DMS 273 treated with DMSO at 0.1 percent for 48 hours (cell line): ENCODE measurements around the gene VILL.

ENCODE experiments used
- DNase-seq: peaks from one replicate; lab custom pipeline; 2025; lab: John Stamatoyannopoulos, UW

VILL gene

DNA sequence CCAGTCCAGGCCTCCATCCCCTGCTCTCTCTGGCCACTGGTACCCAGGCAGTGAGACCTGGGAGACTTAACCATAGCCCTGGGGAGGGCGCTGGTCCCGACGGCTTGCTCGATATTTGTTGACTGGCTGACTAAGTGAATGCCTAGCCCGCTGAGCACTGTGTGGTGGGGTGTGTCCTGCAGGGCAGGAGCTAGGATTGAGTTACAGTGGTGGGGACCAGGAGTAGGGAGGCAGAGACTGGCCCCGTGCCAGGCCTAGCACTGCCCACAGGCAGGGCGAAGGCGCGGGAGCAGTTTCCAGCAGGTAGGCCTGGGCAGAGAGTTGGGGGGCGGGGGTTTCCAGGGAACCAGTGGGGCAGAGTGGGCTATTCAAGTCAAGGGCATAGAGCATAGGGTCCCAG lies at the start of gene VILL:
Gene VILL, plus strand, starts transcription at position 260 of the 400 bp plus-strand sequence. CDS start 2,887 bp downstream, outside the sequence.
- DNase-seq, result no peak

DNA sequence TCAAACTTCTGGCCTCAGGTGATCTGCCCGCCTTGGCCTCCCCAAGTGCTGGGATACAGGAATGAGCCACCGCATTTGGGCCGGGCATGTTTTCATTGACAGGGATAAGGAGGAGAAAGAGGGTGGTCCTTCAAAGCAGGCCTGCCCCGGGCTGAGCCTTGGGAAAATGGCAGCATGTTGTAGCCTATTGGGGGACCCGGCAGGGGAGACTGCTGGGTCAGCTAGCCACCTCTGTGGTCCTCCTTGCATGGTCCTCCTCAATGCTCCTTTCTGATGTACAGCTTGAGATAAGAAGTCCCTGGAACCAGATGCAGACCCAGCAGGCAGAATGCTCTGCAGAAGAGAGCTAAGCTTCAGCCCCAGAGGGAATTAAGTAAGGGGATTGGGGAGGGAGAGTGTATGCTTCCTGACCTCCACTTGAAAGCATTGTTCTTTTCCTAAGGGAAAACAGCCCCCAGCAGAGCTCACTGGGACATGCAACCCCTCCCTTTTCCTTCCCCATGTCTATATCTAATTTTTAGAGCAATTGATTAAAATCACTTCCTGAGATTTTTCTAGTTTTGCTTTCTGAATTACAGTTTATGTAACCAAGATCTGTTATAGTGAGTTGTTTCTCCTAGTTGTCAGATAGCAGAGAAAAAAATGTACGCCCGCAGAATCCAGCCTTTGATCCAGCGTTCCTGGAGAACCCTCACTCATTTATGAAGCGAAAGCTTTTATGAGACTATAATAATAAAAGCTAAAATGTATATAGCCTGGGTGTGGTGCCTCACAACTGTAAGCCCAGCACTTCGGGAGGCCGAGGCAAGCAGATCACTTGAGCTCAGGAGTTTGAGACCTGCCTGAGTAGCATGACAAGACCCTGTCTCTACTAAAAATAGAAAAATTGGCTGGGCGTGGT lies 48.7 kb upstream of the VILL start:
- DNase-seq, result no peak

- no peak for DNase-seq
These were observed 47.9 kb upstream of the VILL start for GRCh38 chr3:37942646-37943045.

- DNase-seq, result no peak
These were observed 47.5 kb upstream of the VILL start for GRCh38 chr3:37943126-37943525.

DNA sequence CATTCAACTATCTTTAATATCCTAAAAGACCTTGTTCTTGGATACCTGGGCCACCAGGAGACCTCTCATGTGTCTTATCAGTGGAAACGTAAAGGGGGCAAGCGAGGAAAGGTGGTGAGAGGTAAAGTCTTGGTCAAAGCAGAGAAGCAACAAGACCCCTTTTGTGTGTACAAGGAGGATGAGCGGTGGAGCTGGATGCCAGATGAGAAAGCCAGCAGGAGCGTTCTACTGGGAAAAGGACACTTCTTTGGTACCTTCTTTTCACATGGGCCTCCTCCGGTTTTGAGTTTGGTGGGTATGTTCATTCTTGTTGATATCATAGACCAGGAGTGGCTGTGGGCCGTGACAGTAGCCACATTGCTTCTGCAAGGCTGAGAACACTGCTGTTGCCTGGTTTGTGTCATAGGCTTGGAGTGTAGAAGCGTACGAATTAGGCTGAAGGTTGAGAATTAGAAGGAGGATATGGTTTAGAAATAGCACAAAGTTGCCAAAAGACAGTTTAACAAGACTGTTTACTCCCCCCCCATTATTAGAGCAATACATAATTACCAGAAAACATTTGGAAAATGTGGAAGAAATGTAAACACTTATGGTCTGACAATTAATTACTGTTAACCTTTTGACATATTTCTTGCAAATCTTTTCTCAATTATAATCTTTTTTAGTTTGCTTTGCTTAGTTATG lies 46.8 kb upstream of the VILL start:
- no peak for DNase-seq

- peak; percentile 23 for DNase-seq
These were observed 46.2 kb upstream of the VILL start for GRCh38 chr3:37944391-37944842.

GRCh38 chr3:37945156-37945806 lies 45.3 kb upstream of the VILL start:
- no peak for DNase-seq

DNA sequence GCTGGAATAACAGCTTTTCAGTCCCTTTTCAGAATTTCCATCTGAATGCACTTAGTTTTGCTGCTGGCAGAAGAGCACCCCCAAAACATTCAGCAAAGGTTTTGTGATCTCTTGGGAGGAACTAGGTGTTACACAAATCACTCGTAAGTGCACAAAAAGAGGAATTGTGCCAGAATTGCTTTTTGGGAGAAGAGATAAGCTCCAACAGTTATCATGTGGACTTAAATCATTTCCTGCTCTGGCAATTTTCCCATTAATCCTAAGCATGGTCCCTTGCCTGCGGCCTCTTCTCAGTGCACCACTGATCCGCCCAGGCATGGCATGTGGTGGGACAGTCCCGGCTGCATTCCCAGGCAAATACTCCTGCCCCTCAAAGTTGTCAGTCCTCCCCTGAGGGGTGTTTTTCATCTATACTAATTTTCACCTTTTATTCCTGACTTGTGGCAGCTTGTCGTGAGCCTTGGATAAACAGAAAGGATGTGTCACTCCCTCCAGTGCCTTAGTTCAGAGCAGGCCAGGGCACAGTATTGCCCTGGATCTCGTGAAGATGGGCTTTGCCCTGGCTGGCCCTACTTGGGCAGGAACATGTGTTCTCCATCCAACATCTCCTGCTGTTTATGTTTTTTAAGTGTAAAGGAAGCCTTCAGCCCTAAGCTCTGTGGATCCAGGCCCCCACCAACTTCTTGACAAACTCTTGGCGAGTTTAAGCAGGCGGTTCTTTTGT lies 44.6 kb upstream of the VILL start:
- DNase-seq, result peak; percentile 58

- no peak for DNase-seq
These were observed 44.1 kb upstream of the VILL start for GRCh38 chr3:37946531-37946889.

GRCh38 chr3:37949866-37950265 lies 40.7 kb upstream of the VILL start:
- no peak for DNase-seq

DNA sequence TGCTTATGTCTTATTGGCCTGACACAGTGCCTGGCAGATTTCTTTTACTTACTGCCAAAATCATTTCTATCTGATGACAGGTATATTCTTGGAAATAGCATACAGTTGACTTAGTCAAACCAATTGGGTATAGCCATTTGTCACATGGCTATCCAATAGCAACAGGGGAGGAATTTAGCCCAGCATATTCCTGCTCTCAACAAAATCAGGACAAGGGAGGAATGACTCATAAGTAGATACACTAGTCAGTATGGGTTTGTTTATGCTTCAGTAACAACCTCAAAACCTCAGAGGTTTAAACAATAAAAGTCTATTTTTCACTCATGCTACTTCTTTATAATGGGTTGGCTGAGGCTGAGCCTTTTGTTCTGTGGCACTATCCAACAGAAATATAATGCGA lies 38.0 kb upstream of the VILL start:
- DNase-seq, result no peak

DNA sequence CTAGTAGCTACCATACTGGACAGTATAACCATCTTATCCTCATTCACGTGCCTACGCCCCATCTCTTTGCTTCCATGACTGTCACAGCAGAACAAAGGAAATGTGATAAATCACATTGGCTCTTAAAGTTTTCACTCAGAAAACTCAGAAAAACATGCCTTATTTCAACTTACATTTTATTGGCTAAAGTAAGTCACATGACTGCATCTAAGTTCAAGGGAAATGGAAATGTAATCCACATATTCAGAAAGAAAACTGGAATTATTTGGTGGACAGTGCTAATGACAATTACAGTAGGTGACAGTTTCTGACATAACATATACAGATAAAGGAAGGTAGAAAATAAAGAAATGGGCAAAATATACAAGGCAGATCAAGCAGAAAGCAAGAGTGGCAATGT lies 37.4 kb upstream of the VILL start:
- DNase-seq, result no peak

- DNase-seq, result no peak
These were observed 36.7 kb upstream of the VILL start for GRCh38 chr3:37953707-37954394.

GRCh38 chr3:37954881-37955280 lies 35.7 kb upstream of the VILL start:
- no peak for DNase-seq

DNA sequence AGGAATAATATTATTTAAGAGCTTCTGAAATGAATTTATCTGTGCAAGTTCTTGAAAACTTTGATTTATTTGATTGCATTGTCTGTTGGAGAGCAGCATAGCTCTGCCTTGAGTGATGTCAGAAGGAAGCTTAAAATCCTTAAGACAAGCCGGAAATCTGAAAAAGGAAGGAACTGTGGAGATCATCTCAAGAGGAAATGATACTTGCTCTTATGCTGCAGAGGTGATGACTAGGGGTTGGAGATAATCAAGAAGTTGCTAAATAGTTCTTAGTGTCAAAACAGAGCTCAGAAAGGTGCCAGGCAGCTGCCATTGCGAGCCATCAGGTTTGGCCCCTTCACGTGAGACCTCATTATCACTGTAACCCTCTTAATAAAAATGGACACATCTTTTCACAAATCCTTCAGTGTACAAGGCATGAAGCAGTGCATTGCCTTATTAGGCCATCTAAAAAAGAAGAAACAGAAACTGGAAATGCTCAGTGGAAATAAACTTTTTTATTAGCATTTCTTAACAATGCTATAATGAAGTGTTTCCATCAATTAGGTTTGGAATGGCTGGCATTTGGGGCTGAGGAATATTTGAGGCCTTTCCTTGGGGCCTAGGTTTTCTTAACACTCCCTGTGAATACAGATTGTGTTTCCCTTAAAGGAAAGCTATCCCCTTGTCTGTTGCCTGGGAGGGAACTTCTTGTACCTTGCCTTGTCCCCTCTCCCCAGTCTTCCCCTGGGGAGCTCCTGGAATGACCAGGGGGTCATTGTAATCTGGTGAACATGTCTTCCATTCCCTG lies 34.5 kb upstream of the VILL start:
- DNase-seq, result no peak

- no peak for DNase-seq
These were observed 33.7 kb upstream of the VILL start for GRCh38 chr3:37956723-37957538.

- DNase-seq, result no peak
These were observed 33.0 kb upstream of the VILL start for GRCh38 chr3:37957539-37957936.

DNA sequence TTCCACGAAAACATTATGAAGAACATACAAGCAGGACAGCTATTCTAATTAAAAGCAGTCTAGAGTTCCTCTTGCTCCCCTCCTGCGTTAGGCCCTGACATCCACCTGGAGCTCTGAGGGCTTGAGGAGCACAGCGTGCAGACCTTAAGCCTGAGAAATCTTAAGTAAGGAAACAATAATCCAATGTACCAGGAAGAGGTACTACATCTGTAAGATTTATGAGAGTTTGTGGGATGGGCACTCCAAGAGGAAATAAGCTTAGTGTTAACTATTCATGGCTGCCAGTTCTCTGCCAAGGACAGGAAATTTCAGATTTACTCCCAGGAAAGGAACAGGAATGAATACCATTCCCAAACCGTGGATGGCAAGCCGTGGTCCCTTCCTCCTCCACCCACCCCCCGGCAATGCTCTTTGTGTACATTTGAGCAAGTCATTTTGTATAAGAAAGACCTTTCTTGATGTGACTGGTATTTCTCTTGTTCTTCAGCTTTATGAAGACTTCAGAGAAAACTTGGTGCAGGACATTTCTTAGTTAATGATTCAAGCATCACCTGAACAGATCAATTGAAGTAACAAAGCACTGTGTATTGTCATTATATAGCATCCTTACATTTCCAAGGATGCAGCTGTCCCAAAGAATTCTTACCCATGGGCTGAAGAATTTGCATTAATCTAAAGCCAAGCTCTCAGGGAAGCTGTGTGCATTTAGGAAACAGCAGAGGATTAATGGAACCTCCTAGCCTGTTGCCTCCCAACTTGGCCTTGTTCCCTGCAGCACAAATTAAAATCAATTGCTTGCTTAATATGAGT lies 28.8 kb upstream of the VILL start:
- no peak for DNase-seq

GRCh38 chr3:37963016-37963415 lies 27.6 kb upstream of the VILL start:
- DNase-seq, result no peak
